GM18511 (cell line): Measurements from ENCODE around the gene TRAF7.

Experiments
- ATAC-seq: cut with Tn5 transposase; IDR thresholded peaks from one replicate; pipeline ENCODE4 v1.9.1; 2021; ENCODE audit warnings: mild to moderate bottlenecking, moderate library complexity; ENCODE audit not compliant: unreplicated experiment

TRAF7 gene

GRCh38 chr16:2212362-2213324 is 57.1 kb downstream of the TRAF7 start:
- no peak for ATAC-seq

GRCh38 chr16:2213817-2214718 is 58.5 kb downstream of the TRAF7 start:
- ATAC-seq: peak; percentile 8

GRCh38 chr16:2214719-2214968 is 59.1 kb downstream of the TRAF7 start, which contains the start of gene PGP:
Gene PGP (minus strand): TSS chr16:2214840. CDS start chr16:2214777, 63 bp downstream.
- ATAC-seq: peak; percentile 90

- ATAC-seq: no peak
These were observed 60.7 kb downstream of the TRAF7 start for GRCh38 chr16:2216330-2216729.

- ATAC-seq: peak; percentile 96
These were observed 67.8 kb downstream of the TRAF7 start, which contains the start of gene E4F1 for GRCh38 chr16:2223221-2223941. Gene E4F1 (plus strand): TSS chr16:2223591. CDS start chr16:2223614, 23 bp downstream.

GRCh38 chr16:2223942-2224486 is 68.4 kb downstream of the TRAF7 start:
- peak; percentile 28 for ATAC-seq

- no peak for ATAC-seq
These were observed 70.7 kb downstream of the TRAF7 start for GRCh38 chr16:2226245-2226793.

GRCh38 chr16:2226918-2227317 is 71.3 kb downstream of the TRAF7 start:
- no peak for ATAC-seq
